K562 (cell line): ENCODE results near the gene MAPK13. TPM values are rescaled to one million over a fixed set of nuclear protein-coding genes. Genes with fewer than 3 reads are reported as not detected.
A peak's percentile ranks its signal among the peaks of the same experiment; 100 is the strongest.

Experiments
- AFF1 ChIP-seq, 2 experiments: fragments of 450-650 bp; IDR thresholded peaks; 2 replicates each; pipeline ENCODE4 v1.6.1; 2018; ENCODE audit warnings: mild to moderate bottlenecking in 2 of 2, low read depth in 1 of 2; ENCODE audit not compliant: partially characterized antibody in 2 of 2
- ATF7 ChIP-seq: fragments of 450-650 bp; IDR thresholded peaks from 2 replicates; pipeline ENCODE4 v1.7.1; 2014; ENCODE audit warnings: mild to moderate bottlenecking, moderate library complexity
- CBFA2T3 ChIP-seq: fragments of 450-650 bp; IDR thresholded peaks from 2 replicates; pipeline ENCODE4 v1.6.1; 2017
- CEBPZ ChIP-seq: fragments of 150-350 bp; IDR thresholded peaks from 2 replicates; pipeline ENCODE4 v1.6.1; 2014; ENCODE audit warnings: low read depth, mild to moderate bottlenecking, low read length, borderline replicate concordance
- CREB5 ChIP-seq: fragments of 250-450 bp; sonication (Bioruptor Pico); IDR thresholded peaks from 2 replicates; pipeline ENCODE4 v1.5.0; 2020; ENCODE audit warnings: mild to moderate bottlenecking
- CREBBP ChIP-seq: IDR thresholded peaks from one replicate; pipeline ENCODE4 v1.6.1; 2012; ENCODE audit warnings: low read depth, mild to moderate bottlenecking, control low read depth, inconsistent platforms, low read length
- JUNB ChIP-seq: fragments of 450-650 bp; formaldehyde crosslinking; conservative IDR thresholded peaks from 2 replicates; pipeline ENCODE4 v1.4.0; 2020; ENCODE audit warnings: mild to moderate bottlenecking
- MIER1 ChIP-seq: fragments of 450-650 bp; IDR thresholded peaks from 2 replicates; pipeline ENCODE4 v1.6.1; 2016; ENCODE audit warnings: antibody characterized with exemption, mild to moderate bottlenecking, low read depth
- MTA3 ChIP-seq: fragments of 450-650 bp; formaldehyde crosslinking; IDR thresholded peaks from 2 replicates; pipeline ENCODE4 v1.6.1; 2017; ENCODE audit warnings: mild to moderate bottlenecking, borderline replicate concordance
- NR0B1 ChIP-seq: fragments of 450-650 bp; IDR thresholded peaks from one replicate; pipeline ENCODE4 v1.6.1; 2018; ENCODE audit warnings: mild to moderate bottlenecking, moderate library complexity; ENCODE audit not compliant: partially characterized antibody
- POLR2AphosphoS5 ChIP-seq: IDR thresholded peaks from 2 replicates; pipeline ENCODE4 v1.6.1; 2011; ENCODE audit warnings: mild to moderate bottlenecking, low read depth, low read length, moderate library complexity; ENCODE audit not compliant: control insufficient read depth, insufficient read depth
- PYGO2 ChIP-seq: fragments of 450-650 bp; IDR thresholded peaks from 2 replicates; pipeline ENCODE4 v1.6.1; 2016; ENCODE audit warnings: mild to moderate bottlenecking, missing genetic modification characterization, moderate library complexity, missing compliant biosample characterization
- TBP ChIP-seq: optimal IDR thresholded peaks from 2 replicates; pipeline ENCODE3; 2011; ENCODE audit warnings: low read depth, low read length, improper control_type of control experiment
- ZNF133 ChIP-seq: fragments of 250-450 bp; sonication (Bioruptor Pico); IDR thresholded peaks from 2 replicates; pipeline ENCODE4 v1.4.0; 2020; ENCODE audit warnings: mild to moderate bottlenecking
- ZNF165 ChIP-seq: fragments of 250-450 bp; sonication (Bioruptor Pico); IDR thresholded peaks from 2 replicates; pipeline ENCODE4 v1.4.0; 2020; ENCODE audit warnings: borderline replicate concordance
- ZNF239 ChIP-seq: fragments of 250-450 bp; sonication (Bioruptor Pico); IDR thresholded peaks from 2 replicates; pipeline ENCODE4 v1.4.0; 2020; ENCODE audit warnings: mild to moderate bottlenecking
- polyA plus RNA-seq, 8 experiments: library from polyadenylated mRNA; depleted of rRNA in 4 of 8; stranded (reverse) in 5 of 8; unstranded in 3 of 8; fragments of >200 nt; fragmentation: Nextera tagmentation in 2 of 8; fragmentation: Illumina TruSeq in 1 of 8; extraction: Ambion mirVana in 2 of 8; extraction: Trizol in 1 of 8; gene quantifications; 2 replicates each; pipeline versions ENCODE4 v1.2.1 to v1.2.3, GENCODE V29; 2011 to 2014; ENCODE audit warnings: inconsistent platforms in 1 of 8, missing spikeins in 1 of 8
- total RNA-seq, 7 experiments: library from RNA; depleted of rRNA in 6 of 7; stranded (reverse); fragments of >200 nt in 6 of 7; fragmentation: Illumina TruSeq in 2 of 7; extraction: Trizol in 2 of 7; gene quantifications; 2 replicates each; pipeline versions ENCODE4 v1.2.1 to v1.2.3, GENCODE V29; 2011 to 2021; ENCODE audit warnings: low replicate concordance in 1 of 7

MAPK13 gene
- total and polyA plus RNA-seq, 9 of the 15 experiments (the other 6 are each of a cell fraction or from before 2014, with no cell fraction given): 0.03 to 2.3 (median 0.48) TPM; not detected in 1

GRCh38 chr6:36123270-36124139 lies 6.8 kb upstream of the MAPK13 start (continued):
- TF ChIP-seq CREB5 (CRISPR knock-in tag): no peak
- no peak for TF ChIP-seq CREBBP
- TF ChIP-seq PYGO2: no peak
- TF ChIP-seq AFF1 (IDR thresholded peaks at IDR 0.05; ENCODE audit: low read depth in 1 of 2, partially characterized antibody in 2 of 2): peak in 1 of 2 experiments; percentile 47
- no peak for TF ChIP-seq MIER1
- TF ChIP-seq CEBPZ: no peak
- no peak for TF ChIP-seq ZNF133 (CRISPR knock-in tag)
- no peak for TF ChIP-seq ATF7
- TF ChIP-seq ZNF239 (CRISPR knock-in tag): no peak
- no peak for TF ChIP-seq TBP
- TF ChIP-seq JUNB (CRISPR knock-in tag): no peak
- no peak for TF ChIP-seq POLR2AphosphoS5
- no peak for TF ChIP-seq CBFA2T3
- TF ChIP-seq ZNF165 (CRISPR knock-in tag): no peak
- no peak for TF ChIP-seq NR0B1
- no peak for TF ChIP-seq MTA3
